Cardiac muscle cell (in vitro differentiated cells and primary cell): ENCODE measurements around the gene TRMT11. TPM values are rescaled to one million over a fixed set of nuclear protein-coding genes. Genes with fewer than 3 reads are reported as not detected.

Experiments
- DNase-seq, 2 donors: peaks; one replicate each; pipeline versions ENCODE4 v3.0.0 to v3.0.0-alpha.2; 2010 to 2017; ENCODE audit warnings: low read depth in 1 of 2, low spot score in 1 of 2
- H3K27ac ChIP-seq: fragments of 200-600 bp; sonication (generic); 2 replicates; pipeline ENCODE4 v1.5.1; 2016
- H3K27me3 ChIP-seq: fragments of 200-600 bp; sonication (generic); 2 replicates; pipeline ENCODE4 v1.6.0; 2016; ENCODE audit warnings: control low read depth
- H3K36me3 ChIP-seq: fragments of 200-600 bp; sonication (generic); 2 replicates; pipeline ENCODE4 v1.5.1; 2016; ENCODE audit warnings: control low read depth
- H3K4me1 ChIP-seq: fragments of 200-600 bp; sonication (generic); 2 replicates; pipeline ENCODE4 v1.8.1; 2017; ENCODE audit warnings: low read depth, mild to moderate bottlenecking, mixed run types
- H3K4me3 ChIP-seq: fragments of 200-600 bp; sonication (generic); 2 replicates; pipeline ENCODE4 v1.5.1; 2016; ENCODE audit warnings: mild to moderate bottlenecking
- H3K9me3 ChIP-seq: fragments of 200-600 bp; sonication (generic); 2 replicates; pipeline ENCODE4 v1.5.1; 2017; ENCODE audit warnings: low read depth, mild to moderate bottlenecking, control low read depth
- polyA plus RNA-seq: library from polyadenylated mRNA; unstranded; fragments of >200 nt; fragmentation: Nextera tagmentation; extraction: Ambion mirVana; gene quantifications from 2 replicates; pipeline ENCODE4 v1.2.1, GENCODE V29; 2016
- total RNA-seq: library from RNA; depleted of rRNA; stranded (reverse); fragments of >200 nt; gene quantifications from 2 replicates; pipeline ENCODE4 v1.2.3, GENCODE V29; 2016
- TF ChIP-seq, protein P1 (sequence below): IDR thresholded peaks from 2 replicates; pipeline ENCODE4 v1.5.1; 2012; ENCODE audit warnings: low read depth, mild to moderate bottlenecking, low read length

TRMT11 gene
- total and polyA plus RNA-seq, 2 experiments from 2014 or later: 46.5 to 68.6 TPM

DNA sequence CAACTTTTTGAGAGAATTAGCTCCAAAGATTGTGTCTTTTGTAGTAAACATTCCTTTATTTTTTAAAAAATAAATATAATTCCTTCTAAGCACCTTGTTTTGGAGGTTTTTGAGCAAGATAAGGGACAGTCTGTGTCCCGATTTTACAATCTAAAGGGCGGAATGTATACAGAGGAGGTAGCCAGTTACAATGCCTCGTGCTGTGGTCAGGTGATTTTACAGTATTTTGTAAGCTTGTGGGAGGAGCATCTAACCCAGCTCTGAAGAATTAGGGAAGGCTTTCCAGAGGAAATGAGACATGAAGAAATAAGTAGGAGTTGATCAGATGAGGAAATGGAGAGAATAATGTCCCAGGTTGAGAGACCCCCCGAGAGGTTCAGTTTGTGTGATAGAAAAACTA, 28.5 kb upstream of the TRMT11 start:
- Histone ChIP-seq H3K9me3 (no peaks in the 10 kb centered on the region), H3K27me3 (no peaks in the 10 kb centered on the region), H3K4me1 (peaks cover 10% of the 10 kb centered on the region), H3K4me3 (peak overlapping the region; percentile 66), H3K36me3 (no peaks in the 10 kb centered on the region), H3K27ac (peak overlapping the region; percentile 97)
- TF ChIP-seq, protein P1, sequence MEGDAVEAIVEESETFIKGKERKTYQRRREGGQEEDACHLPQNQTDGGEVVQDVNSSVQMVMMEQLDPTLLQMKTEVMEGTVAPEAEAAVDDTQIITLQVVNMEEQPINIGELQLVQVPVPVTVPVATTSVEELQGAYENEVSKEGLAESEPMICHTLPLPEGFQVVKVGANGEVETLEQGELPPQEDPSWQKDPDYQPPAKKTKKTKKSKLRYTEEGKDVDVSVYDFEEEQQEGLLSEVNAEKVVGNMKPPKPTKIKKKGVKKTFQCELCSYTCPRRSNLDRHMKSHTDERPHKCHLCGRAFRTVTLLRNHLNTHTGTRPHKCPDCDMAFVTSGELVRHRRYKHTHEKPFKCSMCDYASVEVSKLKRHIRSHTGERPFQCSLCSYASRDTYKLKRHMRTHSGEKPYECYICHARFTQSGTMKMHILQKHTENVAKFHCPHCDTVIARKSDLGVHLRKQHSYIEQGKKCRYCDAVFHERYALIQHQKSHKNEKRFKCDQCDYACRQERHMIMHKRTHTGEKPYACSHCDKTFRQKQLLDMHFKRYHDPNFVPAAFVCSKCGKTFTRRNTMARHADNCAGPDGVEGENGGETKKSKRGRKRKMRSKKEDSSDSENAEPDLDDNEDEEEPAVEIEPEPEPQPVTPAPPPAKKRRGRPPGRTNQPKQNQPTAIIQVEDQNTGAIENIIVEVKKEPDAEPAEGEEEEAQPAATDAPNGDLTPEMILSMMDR: no peak
- peak in 1 of 2 donors; percentile 83 for DNase-seq

DNA sequence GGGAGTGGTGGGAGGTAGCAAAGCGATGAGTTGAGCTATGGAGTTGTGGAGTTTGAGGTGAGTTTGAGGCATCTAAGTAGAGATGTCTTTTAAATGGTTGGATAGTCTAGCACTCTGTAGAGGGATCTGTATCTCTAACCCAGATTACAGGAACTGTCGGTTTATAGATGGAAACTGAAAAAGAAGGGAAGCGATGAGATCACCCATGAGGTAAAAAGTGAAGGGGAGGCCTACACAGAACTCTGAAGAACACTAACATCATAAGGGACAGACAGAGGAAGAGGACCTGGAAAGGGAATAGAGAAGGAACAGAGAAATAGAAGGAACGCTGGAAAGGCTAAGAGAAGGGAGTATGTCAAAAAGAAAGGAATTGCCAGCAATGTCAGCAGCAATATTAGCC, 27.3 kb upstream of the TRMT11 start:
- Histone ChIP-seq H3K4me3 (no peak overlapping the region), H3K4me1 (peaks cover 15% of the 10 kb centered on the region), H3K9me3 (no peaks in the 10 kb centered on the region), H3K27ac (no peak overlapping the region), H3K27me3 (no peaks in the 10 kb centered on the region), H3K36me3 (no peaks in the 10 kb centered on the region)
- TF ChIP-seq, protein P1: no peak
- DNase-seq: no peak

DNA sequence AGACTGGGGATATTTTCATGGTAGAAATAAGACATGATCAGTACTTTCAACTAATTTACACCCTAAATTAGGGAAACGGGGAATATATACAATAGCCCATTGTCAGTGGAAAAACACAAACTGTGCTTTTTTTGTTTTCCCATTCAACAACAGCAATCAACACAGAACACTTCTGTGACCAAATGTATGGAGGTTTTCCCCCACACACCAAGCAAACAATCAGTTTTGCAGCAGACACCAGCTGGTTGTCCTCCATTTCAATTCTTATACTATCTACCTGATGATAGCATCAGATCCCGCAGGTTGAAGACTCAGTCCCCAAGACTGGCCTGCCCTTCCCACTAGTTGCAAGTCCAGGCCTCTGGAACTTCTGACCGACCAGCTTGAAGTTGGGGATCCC, 25.2 kb upstream of the TRMT11 start:
- Histone ChIP-seq H3K27me3 (no peaks in the 10 kb centered on the region), H3K36me3 (no peaks in the 10 kb centered on the region), H3K9me3 (no peaks in the 10 kb centered on the region), H3K4me3 (no peak overlapping the region), H3K27ac (no peak overlapping the region), H3K4me1 (peaks cover 15% of the 10 kb centered on the region)
- no peak for DNase-seq
- TF ChIP-seq, protein P1: no peak

DNA sequence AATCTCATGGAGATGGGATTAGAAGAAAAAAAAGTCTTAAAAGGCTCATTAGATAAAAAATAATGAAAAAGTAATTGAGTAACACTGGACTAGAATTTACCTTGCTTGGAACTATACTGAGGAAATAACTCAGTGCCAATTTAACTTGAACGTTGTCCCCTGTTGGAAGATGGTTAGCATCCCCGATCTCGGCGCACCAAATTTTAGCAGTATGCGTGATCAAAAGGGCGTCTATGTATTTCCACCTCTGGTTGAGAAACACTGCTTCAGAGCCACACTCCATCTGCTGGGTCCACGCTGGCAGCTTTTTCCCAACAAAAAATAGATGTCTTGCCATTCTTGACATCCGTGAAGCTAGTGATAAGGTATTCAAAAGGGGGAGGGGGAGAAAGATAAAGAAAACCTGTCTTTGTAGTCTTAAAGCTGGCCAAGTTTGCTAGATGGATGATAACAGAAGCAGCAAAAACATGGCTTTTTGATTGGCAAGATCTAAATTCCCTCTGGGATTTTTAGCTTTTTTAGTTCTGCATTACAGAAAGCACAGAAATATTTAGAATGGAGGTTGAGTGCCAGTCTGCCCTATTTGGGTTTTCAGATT, 23.3 kb upstream of the TRMT11 start:
- H3K36me3 ChIP-seq: peaks cover 11% of the 10 kb centered on the region
- no peak overlapping the region for H3K4me3 ChIP-seq
- DNase-seq: no peak
- TF ChIP-seq, protein P1: no peak
- H3K27ac ChIP-seq: no peak overlapping the region
- no peaks in the 10 kb centered on the region for H3K27me3 ChIP-seq
- H3K4me1 ChIP-seq: peaks cover 10% of the 10 kb centered on the region
- H3K9me3 ChIP-seq: no peaks in the 10 kb centered on the region

DNA sequence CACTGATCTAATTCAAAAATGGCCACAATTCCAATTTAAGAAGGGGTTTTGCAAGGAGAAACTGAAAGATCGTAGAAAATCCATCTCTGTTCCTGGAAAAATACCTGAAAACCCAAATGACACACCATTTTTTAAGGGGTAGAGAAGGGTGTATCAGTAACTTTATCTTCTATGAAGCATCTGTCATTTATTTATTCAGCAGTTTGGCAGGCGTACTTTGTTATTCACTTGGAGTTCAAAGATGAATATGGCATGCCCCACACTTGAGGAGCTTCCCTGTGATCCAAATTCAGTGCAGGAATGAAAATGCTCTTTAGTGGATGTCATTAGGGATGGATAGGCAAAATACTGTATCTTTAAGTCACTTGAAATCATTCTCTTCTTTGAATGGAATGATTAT, 22.5 kb upstream of the TRMT11 start:
- H3K27ac ChIP-seq: no peak overlapping the region
- peaks cover 13% of the 10 kb centered on the region for H3K36me3 ChIP-seq
- TF ChIP-seq, protein P1: no peak
- DNase-seq: no peak
- no peak overlapping the region for H3K4me3 ChIP-seq
- H3K27me3 ChIP-seq: no peaks in the 10 kb centered on the region
- peaks cover 8% of the 10 kb centered on the region for H3K4me1 ChIP-seq
- no peaks in the 10 kb centered on the region for H3K9me3 ChIP-seq
